ENCODE measurements around the gene HNF1B.

Gene HNF1B

DNA sequence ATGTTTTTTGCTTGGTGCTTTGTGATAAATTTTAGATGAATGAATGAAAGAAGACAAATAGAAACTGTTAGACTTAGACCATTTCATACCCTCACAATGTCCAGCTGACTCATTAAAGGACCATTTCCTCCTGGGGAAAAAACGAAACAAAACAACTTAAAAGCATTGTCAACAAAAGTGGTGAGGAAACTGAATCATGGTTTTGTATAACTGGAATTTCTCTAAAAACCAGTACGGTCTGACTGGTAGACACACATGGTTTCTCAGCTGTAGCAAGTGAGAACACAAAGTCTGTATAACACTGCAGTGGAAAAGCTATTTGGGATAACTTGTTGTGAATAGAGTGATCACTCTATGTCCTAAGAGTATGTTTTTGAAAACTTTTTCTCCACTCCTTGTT is 96.3 kb downstream of the HNF1B start:
- Histone ChIP-seq H3K4me1 (ENCODE audit: control insufficient read depth, insufficient read depth, low read length) (no peaks in the 10 kb centered on the region), H3K36me3 (ENCODE audit: control insufficient read depth in 2 of 2, insufficient read depth in 2 of 2, low read length in 2 of 2) (no peaks in the 10 kb centered on the region), H3K4me3 (ENCODE audit: low read length in 2 of 2) (no peak overlapping the region), H3K27me3 (ENCODE audit: control insufficient read depth in 1 of 2, insufficient read depth in 2 of 2, low read length in 2 of 2) (no peaks in the 10 kb centered on the region), H3K9me3 (ENCODE audit: control insufficient read depth in 2 of 2, low read length in 2 of 2) (no peaks in the 10 kb centered on the region), H3K9ac (ENCODE audit: low read length in 2 of 2) (no peak overlapping the region), H3K27ac (ENCODE audit: low read length) (no peak overlapping the region)

DNA sequence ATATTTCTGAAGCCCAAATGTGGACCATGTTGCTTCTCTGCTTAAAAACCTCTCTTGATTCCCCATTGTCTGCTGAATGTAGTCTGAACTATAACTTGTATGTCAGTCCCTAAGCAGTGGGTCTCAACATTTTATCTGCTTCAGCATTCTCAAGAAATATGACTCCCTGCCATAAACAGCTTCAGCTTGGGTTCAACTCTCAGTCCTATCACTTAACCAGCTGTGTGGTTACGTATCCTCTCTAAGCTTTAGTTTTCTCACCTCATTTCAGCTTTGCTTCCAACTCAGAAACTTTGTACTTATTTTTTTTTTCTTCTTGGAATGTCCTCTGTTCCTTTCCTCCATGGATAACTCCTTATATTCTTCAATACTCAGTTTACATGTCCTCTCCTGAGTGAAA is 97.0 kb downstream of the HNF1B start:
- no peaks in the 10 kb centered on the region for H3K36me3 ChIP-seq (ENCODE audit: control insufficient read depth in 2 of 2, insufficient read depth in 2 of 2, low read length in 2 of 2)
- no peaks in the 10 kb centered on the region for H3K27me3 ChIP-seq (ENCODE audit: control insufficient read depth in 1 of 2, insufficient read depth in 2 of 2, low read length in 2 of 2)
- no peak overlapping the region for H3K9ac ChIP-seq (ENCODE audit: low read length in 2 of 2)
- no peak overlapping the region for H3K27ac ChIP-seq (ENCODE audit: low read length)
- no peak overlapping the region for H3K4me3 ChIP-seq (ENCODE audit: low read length in 2 of 2)
- H3K4me1 ChIP-seq (ENCODE audit: control insufficient read depth, insufficient read depth, low read length): no peaks in the 10 kb centered on the region
- no peaks in the 10 kb centered on the region for H3K9me3 ChIP-seq (ENCODE audit: control insufficient read depth in 2 of 2, low read length in 2 of 2)

DNA sequence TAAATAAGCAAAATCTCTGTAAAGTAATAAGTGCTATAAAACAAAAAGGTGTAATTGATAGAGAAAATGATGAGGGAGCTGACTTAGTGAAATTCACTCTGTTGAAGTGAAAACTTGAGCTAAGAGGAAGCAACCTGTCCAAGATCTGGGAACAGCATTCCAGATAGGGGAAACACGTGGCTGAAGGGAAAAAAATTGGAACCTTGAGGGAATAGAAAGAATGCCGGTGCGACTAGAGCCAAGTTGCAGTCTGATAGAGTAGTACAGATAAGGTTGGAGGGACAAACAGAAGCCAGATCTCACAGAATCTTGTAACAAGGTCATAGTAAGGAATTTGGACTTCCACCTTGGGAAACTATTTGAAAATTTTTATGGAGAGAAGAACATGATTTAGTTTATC is 101.0 kb downstream of the HNF1B start:
- no peaks in the 10 kb centered on the region for H3K9me3 ChIP-seq (ENCODE audit: control insufficient read depth in 2 of 2, low read length in 2 of 2)
- H3K27me3 ChIP-seq (ENCODE audit: control insufficient read depth in 1 of 2, insufficient read depth in 2 of 2, low read length in 2 of 2): no peaks in the 10 kb centered on the region
- H3K27ac ChIP-seq (ENCODE audit: low read length): peak overlapping the region; percentile 80
- peaks cover 3 to 10% of the 10 kb centered on the region in 2 donors for H3K36me3 ChIP-seq (ENCODE audit: control insufficient read depth in 2 of 2, insufficient read depth in 2 of 2, low read length in 2 of 2)
- peak overlapping the region in 1 of 2 donors; percentile 89 for H3K9ac ChIP-seq (ENCODE audit: low read length in 2 of 2)
- H3K4me3 ChIP-seq (ENCODE audit: low read length in 2 of 2): peak overlapping the region; percentile 92 to 94
- no peaks in the 10 kb centered on the region for H3K4me1 ChIP-seq (ENCODE audit: control insufficient read depth, insufficient read depth, low read length)

DNA sequence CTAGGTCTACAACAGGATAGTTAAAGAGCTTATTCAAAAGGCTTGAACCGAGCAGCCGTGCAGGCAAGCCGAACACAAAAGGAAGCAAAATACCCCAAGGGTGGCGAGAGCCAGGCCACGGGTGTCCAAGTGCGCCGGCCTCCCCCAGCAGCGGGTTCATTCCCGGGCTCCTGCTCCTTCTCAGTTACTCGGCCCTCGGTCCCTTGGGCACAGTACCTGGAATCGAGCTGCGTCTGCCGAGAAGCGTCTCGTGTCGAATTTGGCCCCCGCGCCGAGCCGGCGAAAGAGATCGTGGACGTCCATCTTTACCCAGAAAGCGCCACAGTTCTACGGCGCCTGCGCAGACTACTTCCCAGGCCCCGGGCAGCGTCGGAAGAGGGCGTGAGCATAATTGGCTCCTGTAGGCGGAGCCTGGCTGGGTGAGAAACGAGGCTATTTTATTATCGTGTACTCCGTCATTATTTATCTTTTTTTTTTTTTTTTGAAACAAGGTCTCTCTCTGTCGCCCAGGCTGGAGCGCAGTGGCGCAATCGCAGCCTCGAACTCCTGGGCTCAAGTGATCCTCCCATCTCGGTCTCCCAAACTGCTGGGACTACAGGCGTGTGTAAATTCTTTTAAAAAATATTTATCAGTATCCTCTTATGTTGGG is 101.6 kb downstream of the HNF1B start, which contains the start of gene DDX52:
Gene DDX52 (minus strand): TSS at position 329 of the 649 bp plus-strand sequence. CDS start 26 bp downstream, at position 303.
- Histone ChIP-seq H3K27me3 (ENCODE audit: control insufficient read depth in 1 of 2, insufficient read depth in 2 of 2, low read length in 2 of 2) (no peaks in the 10 kb centered on the region), H3K27ac (ENCODE audit: low read length) (peak within 1 kb of the TSS; percentile 80), H3K9me3 (ENCODE audit: control insufficient read depth in 2 of 2, low read length in 2 of 2) (no peaks in the 10 kb centered on the region), H3K4me3 (ENCODE audit: low read length in 2 of 2) (peak within 1 kb of the TSS; percentile 92 to 94), H3K4me1 (ENCODE audit: control insufficient read depth, insufficient read depth, low read length) (no peaks in the 10 kb centered on the region), H3K36me3 (ENCODE audit: control insufficient read depth in 2 of 2, insufficient read depth in 2 of 2, low read length in 2 of 2) (peaks cover 3 to 10% of the 10 kb centered on the region in 2 donors), H3K9ac (ENCODE audit: low read length in 2 of 2) (peak within 1 kb of the TSS; percentile 89 to 91)

DNA sequence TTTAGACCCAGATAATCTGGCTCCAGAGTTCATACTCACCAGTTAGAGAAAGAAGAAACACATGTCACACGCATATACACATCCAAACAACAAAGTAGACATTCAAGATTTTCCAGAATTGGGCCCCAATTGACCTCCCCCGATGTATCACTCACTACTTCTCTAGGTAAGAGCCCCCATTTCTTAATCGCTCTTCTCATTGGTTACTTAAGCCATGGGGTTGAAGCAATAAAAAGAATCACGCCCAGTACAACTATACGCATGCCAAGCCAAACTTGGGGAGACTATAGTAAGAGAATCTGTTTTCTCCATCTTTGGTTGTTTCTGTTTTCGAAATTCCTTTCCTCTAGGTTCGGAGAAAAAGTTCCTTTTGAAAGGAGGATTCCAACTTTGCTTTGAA is 102.2 kb downstream of the HNF1B start:
- H3K4me1 ChIP-seq (ENCODE audit: control insufficient read depth, insufficient read depth, low read length): no peaks in the 10 kb centered on the region
- H3K27me3 ChIP-seq (ENCODE audit: control insufficient read depth in 1 of 2, insufficient read depth in 2 of 2, low read length in 2 of 2): no peaks in the 10 kb centered on the region
- no peaks in the 10 kb centered on the region for H3K9me3 ChIP-seq (ENCODE audit: control insufficient read depth in 2 of 2, low read length in 2 of 2)
- H3K9ac ChIP-seq (ENCODE audit: low read length in 2 of 2): peak overlapping the region; percentile 89 to 91
- H3K4me3 ChIP-seq (ENCODE audit: low read length in 2 of 2): peak overlapping the region; percentile 92 to 94
- H3K36me3 ChIP-seq (ENCODE audit: control insufficient read depth in 2 of 2, insufficient read depth in 2 of 2, low read length in 2 of 2): peaks cover 7 to 10% of the 10 kb centered on the region in 2 donors
- H3K27ac ChIP-seq (ENCODE audit: low read length): peak overlapping the region; percentile 80

DNA sequence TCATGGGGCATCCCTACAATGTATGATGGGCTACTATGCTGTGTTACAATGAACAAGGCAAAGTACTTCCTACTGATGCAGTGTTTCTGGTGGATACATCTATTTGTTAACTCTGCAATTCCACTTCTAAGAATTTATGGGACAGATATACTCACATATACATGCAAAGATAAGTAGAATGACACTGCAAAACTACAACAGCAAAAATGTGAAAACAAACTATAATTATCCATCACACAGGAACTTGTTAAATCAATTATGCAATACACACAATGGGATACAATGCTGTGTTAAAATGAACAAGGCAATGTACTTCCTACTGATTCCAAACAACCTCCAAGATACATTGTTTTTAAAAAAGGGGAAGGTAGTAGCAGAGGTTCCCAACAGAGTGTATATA is 104.8 kb downstream of the HNF1B start:
- H3K4me3 ChIP-seq (ENCODE audit: low read length in 2 of 2): no peak overlapping the region
- H3K27me3 ChIP-seq (ENCODE audit: control insufficient read depth in 1 of 2, insufficient read depth in 2 of 2, low read length in 2 of 2): no peaks in the 10 kb centered on the region
- H3K36me3 ChIP-seq (ENCODE audit: control insufficient read depth in 2 of 2, insufficient read depth in 2 of 2, low read length in 2 of 2): peaks cover 13 to 16% of the 10 kb centered on the region in 2 donors
- no peak overlapping the region for H3K9ac ChIP-seq (ENCODE audit: low read length in 2 of 2)
- no peaks in the 10 kb centered on the region for H3K9me3 ChIP-seq (ENCODE audit: control insufficient read depth in 2 of 2, low read length in 2 of 2)
- no peak overlapping the region for H3K27ac ChIP-seq (ENCODE audit: low read length)
- no peaks in the 10 kb centered on the region for H3K4me1 ChIP-seq (ENCODE audit: control insufficient read depth, insufficient read depth, low read length)

DNA sequence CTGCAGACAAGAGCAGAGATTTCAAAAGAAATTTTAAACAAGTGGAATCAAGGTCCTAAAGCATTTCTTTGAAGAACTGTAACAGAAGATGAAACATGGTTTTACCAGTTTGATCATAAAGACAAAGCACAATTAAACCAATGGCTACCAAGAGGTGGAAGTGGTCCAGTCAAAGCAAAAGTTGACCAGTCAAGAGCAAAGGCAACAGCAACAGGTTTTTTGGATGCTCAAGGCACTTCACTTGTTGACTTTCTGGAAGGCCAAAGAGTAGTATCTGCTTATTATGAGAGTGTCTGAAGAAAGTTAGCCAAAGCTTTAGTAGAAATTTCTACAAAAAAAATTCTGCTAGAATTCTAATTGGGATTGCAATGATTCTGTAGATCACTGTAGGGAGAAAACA is 106.9 kb downstream of the HNF1B start:
- Histone ChIP-seq H3K9ac (ENCODE audit: low read length in 2 of 2) (no peak overlapping the region), H3K4me3 (ENCODE audit: low read length in 2 of 2) (no peak overlapping the region), H3K9me3 (ENCODE audit: control insufficient read depth in 2 of 2, low read length in 2 of 2) (no peaks in the 10 kb centered on the region), H3K4me1 (ENCODE audit: control insufficient read depth, insufficient read depth, low read length) (no peaks in the 10 kb centered on the region), H3K36me3 (ENCODE audit: control insufficient read depth in 2 of 2, insufficient read depth in 2 of 2, low read length in 2 of 2) (peaks cover 13 to 16% of the 10 kb centered on the region in 2 donors), H3K27ac (ENCODE audit: low read length) (no peak overlapping the region), H3K27me3 (ENCODE audit: control insufficient read depth in 1 of 2, insufficient read depth in 2 of 2, low read length in 2 of 2) (no peaks in the 10 kb centered on the region)

Measured in stomach smooth muscle (tissue), 2 donors.